ENCODE measurements around the gene TEKT5.

- TF ChIP-seq POLR2A (IDR thresholded peaks at IDR 0.05): no peak
- TF ChIP-seq, protein P1, sequence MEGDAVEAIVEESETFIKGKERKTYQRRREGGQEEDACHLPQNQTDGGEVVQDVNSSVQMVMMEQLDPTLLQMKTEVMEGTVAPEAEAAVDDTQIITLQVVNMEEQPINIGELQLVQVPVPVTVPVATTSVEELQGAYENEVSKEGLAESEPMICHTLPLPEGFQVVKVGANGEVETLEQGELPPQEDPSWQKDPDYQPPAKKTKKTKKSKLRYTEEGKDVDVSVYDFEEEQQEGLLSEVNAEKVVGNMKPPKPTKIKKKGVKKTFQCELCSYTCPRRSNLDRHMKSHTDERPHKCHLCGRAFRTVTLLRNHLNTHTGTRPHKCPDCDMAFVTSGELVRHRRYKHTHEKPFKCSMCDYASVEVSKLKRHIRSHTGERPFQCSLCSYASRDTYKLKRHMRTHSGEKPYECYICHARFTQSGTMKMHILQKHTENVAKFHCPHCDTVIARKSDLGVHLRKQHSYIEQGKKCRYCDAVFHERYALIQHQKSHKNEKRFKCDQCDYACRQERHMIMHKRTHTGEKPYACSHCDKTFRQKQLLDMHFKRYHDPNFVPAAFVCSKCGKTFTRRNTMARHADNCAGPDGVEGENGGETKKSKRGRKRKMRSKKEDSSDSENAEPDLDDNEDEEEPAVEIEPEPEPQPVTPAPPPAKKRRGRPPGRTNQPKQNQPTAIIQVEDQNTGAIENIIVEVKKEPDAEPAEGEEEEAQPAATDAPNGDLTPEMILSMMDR (IDR thresholded peaks at IDR 0.05): no peak
Measured at GRCh38 chr16:10580883-10581247, 113.9 kb downstream of the TEKT5 start.

All from lower leg skin (tissue), 3 donors.